RCC 7860 (cell line): ENCODE results near the gene PXDC1.
"Not testable (repeated sequence)": the region's sequence is repeated elsewhere in the genome, so short reads cannot be mapped to it uniquely, and the experiment has no call there.

ENCODE experiments used
- DNase-seq: peaks from one replicate; pipeline ENCODE4 v3.0.0-alpha.2; 2015; ENCODE audit warnings: low spot score
- FAIRE-seq: peaks from 2 replicates; lab custom pipeline; 2012; peaks lifted over from hg19 to GRCh38; lab: Jason Lieb, UNC

PXDC1 gene

GRCh38 chr6:3764516-3765335 lies 13.2 kb upstream of the PXDC1 start:
- FAIRE-seq, result no peak
- no peak for DNase-seq

DNA sequence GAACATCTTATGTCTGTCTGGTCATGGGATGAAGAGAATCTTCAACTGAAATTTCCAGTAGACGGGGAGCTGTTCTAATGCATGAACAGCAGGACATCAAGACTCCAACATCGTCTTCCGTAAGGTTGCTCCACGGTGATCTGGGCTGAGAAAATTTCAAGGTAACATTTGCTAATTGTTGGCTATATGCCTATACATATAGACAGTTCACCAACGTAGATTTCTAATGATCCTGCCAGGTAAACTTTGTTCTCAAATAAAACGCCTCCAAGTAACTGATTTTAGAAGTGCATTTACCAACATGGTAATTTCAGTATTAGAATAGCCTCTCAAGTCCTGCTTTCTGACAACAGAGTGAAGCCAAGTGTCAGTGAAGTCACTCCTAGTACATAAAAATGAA lies 11.3 kb upstream of the PXDC1 start:
- FAIRE-seq (no peak), DNase-seq (no peak)

DNA sequence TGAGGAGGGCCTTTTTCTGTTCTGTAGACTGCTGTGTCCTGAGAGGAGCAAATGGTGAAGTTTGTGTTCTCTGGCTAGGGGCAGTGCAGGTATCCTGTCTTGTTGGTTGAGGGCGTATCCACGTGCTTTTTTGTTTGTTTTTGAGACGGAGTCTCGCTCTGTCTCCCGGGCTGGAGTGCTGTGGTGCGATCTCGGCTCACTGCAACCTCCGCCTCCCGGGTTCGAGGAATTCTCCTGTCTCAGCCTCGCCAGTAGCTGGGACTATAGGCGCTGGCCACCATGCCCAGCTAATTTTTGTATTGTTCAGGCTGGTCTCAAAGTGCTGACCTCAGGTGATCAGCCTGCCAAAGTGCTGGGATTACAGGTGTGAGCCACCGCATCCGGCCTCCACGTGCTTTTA lies 10.8 kb upstream of the PXDC1 start:
- DNase-seq (no peak), FAIRE-seq (no peak)

DNA sequence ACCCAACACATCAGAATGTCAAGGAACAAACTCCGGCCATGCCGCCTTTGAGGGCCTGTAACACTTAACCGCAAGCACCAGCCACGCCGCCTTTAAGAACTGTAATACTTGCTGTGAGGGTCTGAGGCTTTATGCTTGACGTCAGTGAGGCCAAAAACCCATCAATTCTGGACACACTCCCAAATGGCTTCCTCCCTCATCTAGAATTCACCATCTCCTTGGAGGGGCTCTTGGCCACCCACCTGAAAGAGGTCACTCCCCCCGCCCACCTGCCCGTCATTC lies 10.4 kb upstream of the PXDC1 start:
- no peak for DNase-seq
- FAIRE-seq, result no peak

- FAIRE-seq, result no peak
- no peak for DNase-seq
Measured at GRCh38 chr6:3759646-3760232, 8.2 kb upstream of the PXDC1 start.

DNA sequence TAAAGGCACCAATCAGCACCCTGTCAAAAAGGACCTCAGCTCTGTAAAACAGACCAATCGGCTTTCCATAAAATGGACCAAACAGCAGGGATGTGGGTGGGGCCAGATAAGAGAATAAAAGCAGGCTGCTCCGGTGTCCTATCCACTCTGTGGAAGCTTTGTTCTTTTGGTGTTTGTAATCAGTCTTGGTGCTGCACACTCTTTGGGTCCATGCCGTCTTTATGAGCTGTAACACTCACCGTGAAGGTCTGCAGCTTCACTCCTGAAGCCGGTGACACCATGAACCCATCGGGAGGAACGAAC lies 7.3 kb upstream of the PXDC1 start:
- FAIRE-seq, result no peak
- DNase-seq, result no peak

DNA sequence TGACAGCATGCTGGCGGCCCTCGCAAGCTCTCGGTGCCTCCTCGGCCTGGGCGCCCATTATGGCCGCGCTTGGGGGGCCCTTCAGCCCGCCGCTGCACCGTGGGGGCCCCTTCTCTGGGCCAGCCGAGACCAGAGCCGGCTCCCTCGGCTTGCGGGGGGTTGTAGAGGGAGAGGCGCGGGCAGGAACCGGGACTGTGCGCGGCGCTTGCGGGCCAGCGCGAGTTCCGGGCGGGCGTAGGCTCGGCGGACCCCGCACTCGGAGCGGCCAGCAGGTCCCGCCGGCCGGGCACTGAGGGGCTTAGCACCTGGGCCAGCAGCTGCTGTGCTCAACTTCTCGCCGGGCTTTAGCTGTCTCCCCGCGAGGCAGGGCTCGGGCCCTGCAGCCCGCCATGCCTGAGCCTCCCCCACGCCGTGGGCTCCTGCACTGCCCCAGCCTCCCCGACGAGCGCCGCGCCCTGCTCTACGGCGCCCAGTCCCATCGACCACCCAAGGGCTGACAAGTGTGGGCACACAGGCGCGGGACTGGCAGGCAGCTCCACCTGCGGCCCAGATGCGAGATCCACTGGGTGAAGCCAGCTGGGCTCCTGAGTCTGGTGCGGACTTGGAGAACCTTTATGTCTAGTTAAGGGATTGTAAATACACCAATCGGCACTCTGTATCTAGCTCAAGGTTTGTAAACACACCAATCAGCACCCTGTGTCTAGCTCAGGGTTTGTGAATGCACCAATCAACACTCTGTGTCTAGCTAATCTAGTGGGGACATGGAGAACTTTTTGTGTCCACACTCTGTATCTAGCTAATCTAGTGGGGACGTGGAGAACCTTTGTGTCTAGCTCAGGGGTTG lies 6.7 kb upstream of the PXDC1 start:
- FAIRE-seq, DNase-seq: not testable (repeated sequence)

DNA sequence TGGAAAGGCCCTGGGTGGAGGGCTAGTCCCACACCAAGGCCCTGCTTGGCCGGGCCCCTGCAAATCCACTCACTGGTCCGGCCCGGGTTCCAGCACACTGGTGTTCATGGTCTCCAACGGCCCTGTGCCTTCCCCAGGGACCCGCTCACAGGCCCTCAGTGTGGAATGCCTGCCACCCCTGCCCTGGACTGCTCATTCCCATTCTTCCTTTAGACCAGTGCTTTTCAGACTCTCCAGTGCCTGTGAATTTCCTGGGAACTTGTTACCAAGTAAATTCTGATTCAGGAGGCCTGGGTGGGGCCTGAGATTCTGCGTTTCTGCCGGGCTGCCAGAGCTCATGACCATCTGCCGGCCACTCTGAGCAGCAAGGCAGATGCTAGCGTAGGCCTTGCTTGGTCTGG lies 5.7 kb upstream of the PXDC1 start:
- no peak for FAIRE-seq
- no peak for DNase-seq

DNA sequence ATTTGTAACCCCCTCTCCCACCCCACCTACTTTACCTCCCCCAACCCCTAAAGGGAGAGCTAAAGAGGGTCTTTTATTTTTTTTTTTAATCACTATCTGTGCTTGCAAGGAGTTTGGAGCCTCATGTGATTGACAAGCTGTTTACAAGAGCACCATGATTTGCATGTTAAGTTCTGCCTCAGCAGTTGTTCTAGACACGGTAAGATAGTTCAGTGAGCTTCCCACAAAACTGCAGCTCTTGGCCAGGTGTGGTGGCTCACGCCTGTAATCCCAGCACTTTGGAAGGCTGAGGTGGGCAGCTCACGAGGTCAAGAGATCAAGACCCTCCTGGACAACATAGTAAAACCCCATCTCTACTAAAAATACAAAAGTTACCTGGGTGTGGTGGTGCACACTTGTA lies 5.0 kb upstream of the PXDC1 start:
- no peak for DNase-seq
- FAIRE-seq, result no peak

GRCh38 chr6:3755637-3756545 lies 4.4 kb upstream of the PXDC1 start:
- FAIRE-seq (no peak), DNase-seq (no peak)

- DNase-seq, result no peak
- FAIRE-seq, result no peak
Measured at GRCh38 chr6:3754776-3755175, 3.3 kb upstream of the PXDC1 start.

GRCh38 chr6:3754032-3754725 lies 2.7 kb upstream of the PXDC1 start:
- not testable (repeated sequence) for FAIRE-seq, DNase-seq

GRCh38 chr6:3753228-3753835 lies 1.8 kb upstream of the PXDC1 start:
- FAIRE-seq (no peak), DNase-seq (no peak)

GRCh38 chr6:3752531-3753227 lies 1.2 kb upstream of the PXDC1 start:
- no peak for FAIRE-seq
- no peak for DNase-seq

- peak; percentile 76 for DNase-seq
Measured at GRCh38 chr6:3751730-3752530, 417 bp upstream of the PXDC1 start.

GRCh38 chr6:3750317-3751076 lies 1.0 kb downstream of the PXDC1 start:
- FAIRE-seq (no peak), DNase-seq (peak; percentile 20)

More at GRCh38 chr6:3751730-3752530, 417 bp upstream of the PXDC1 start:
- no peak for FAIRE-seq

GRCh38 chr6:3749977-3750316 lies 1.6 kb downstream of the PXDC1 start:
- FAIRE-seq (no peak), DNase-seq (peak; percentile 54)
